ENCODE measurements around the gene SERPINB10. TPM values are rescaled to one million over a fixed set of nuclear protein-coding genes. Genes with fewer than 3 reads are reported as not detected.
"Not testable (repeated sequence)": the region's sequence is repeated elsewhere in the genome, so short reads cannot be mapped to it uniquely, and the experiment has no call there.

SERPINB10 gene
- total RNA-seq, 2 experiments from 2014 or later: not detected

DNA sequence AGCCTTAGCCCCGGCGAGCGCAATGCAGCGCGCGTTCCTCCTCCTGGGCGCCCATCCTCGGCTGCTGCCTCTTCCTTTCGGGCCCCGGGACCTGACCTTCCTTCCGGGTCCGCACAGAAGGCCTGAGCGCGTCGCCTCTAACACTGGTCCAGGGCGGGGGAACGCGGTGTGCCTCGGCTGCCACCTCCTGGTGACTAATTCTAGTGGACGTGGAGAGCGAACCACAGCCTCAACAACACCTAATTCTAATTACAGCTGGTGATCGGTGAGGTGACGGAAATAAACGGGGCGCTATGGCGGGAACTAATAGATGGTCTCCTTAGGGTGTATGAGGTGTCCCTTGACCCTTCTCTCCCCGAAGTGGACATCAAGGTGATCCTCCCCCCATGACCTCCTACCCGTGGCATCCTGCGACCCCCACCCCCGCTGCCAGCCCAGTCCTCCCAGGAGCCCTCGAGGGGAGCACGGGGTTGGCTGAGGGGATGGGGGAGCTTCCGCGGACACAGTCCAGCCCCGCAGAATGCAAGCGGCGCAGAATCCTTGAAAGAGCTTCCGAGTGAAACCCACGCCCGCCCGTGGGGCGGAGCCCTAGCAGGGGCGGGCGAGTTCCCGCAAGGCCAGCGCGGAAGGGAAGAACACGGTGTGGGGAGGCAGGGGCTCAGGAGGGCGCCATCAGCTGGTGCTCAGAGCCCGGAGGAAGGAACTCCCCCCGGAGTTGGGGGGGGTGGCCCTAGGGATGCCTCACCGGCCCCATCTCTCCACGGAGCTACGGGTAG is 28.6 kb downstream of the SERPINB10 start:
- peak overlapping the region; percentile 46 for H3K4me3 Mint-ChIP-seq
- POLR2A ChIA-PET: no interaction called here
- peaks cover 32% of the 10 kb centered on the region for H3K27me3 Mint-ChIP-seq
- no peak overlapping the region for H3K27ac Mint-ChIP-seq
- CTCF ChIA-PET: interaction anchor here (0.8 to 1.6 kb wide), 12 partner anchors 8 to 112 kb away, joined by 3 to 6 read pairs (median 3); no protein-coding TSS in a partner anchor
- H3K9me3 Mint-ChIP-seq: no peaks in the 10 kb centered on the region
- H3K36me3 Mint-ChIP-seq (ENCODE audit: low read depth): no peaks in the 10 kb centered on the region
- H3K4me1 Mint-ChIP-seq: peaks cover 2% of the 10 kb centered on the region
- DNase-seq: peak; percentile 43

DNA sequence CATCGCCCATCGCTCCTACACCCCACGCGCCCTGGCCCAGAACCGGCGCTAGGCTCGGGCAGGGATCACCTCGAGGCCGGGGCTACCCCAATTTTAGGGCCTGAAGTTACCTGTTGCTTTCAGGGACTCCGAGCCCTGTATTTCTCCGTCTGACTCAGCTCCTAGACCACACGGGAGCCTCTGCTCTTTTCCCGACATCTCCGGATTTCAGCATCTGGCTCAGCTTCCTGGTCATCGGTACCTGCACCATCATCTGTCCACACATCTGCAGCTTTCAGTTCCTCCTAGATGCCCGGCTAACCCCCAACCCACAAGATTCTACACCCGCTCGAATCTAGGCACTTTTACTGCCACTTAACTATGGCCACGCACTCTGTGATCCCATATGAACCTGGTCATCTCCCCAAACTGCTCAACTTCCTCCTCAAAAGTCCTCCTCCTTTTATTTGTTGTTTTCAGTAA is 29.2 kb downstream of the SERPINB10 start:
- H3K4me3 Mint-ChIP-seq: no peak overlapping the region
- peaks cover 34% of the 10 kb centered on the region for H3K27me3 Mint-ChIP-seq
- CTCF ChIA-PET: interaction anchor here (0.8 to 1.6 kb wide), 10 partner anchors 9 to 113 kb away, joined by 3 to 6 read pairs (median 3); no protein-coding TSS in a partner anchor
- no peak overlapping the region for H3K27ac Mint-ChIP-seq
- POLR2A ChIA-PET: no interaction called here
- DNase-seq: no peak
- no peaks in the 10 kb centered on the region for H3K36me3 Mint-ChIP-seq (ENCODE audit: low read depth)
- H3K4me1 Mint-ChIP-seq: peaks cover 2% of the 10 kb centered on the region
- no peaks in the 10 kb centered on the region for H3K9me3 Mint-ChIP-seq

DNA sequence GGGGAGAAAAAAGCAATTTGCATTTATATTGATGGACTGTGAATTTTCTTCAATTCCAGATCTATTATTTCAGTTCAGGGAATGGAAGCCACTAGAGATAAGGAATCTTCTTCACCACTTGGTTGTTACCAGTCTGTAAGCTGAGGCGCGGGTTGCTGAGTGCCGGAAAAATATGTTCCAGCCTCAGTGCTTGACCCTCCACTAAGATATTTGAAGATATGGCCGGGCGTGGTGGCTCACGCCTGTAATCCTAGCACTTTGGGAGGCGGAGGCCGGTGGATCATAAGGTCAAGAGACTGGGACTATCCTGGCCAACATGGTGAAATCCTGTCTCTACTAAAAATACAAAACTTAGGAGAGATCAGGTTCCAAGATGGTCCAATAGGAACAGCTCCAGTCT is 32.2 kb downstream of the SERPINB10 start:
- CTCF ChIA-PET: no interaction called here
- DNase-seq: no peak
- Mint-ChIP-seq H3K36me3 (ENCODE audit: low read depth) (no peaks in the 10 kb centered on the region), H3K27ac (no peak overlapping the region), H3K4me1 (peaks cover 2% of the 10 kb centered on the region), H3K9me3 (no peaks in the 10 kb centered on the region), H3K27me3 (peaks cover 37% of the 10 kb centered on the region), H3K4me3 (no peak overlapping the region)
- POLR2A ChIA-PET: no interaction called here

DNA sequence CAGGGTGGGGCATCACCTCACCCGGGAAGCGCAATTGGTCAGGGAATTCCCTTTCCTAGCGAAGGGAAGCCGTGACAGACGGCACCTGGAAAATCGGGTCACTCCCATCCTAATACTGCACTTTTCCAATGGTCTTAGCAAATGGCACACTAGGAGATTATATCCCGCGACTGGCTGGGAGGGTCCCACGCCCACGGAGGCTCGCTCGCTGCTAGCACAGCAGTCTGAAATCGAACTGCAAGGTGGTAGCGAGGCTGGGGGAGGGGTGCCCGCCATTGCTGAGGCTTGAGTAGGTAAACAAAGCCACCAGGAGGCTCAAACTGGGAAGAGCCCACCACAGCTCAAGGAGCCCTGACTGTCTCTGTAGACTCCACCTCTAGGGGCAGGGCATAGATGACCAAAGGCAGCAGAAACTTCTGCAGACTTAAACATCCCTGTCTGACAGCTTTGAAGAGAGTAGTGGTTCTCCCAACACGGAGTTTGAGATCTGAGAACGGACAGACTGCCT is 32.8 kb downstream of the SERPINB10 start:
- POLR2A ChIA-PET; H3K36me3 Mint-ChIP-seq (ENCODE audit: low read depth); H3K27ac Mint-ChIP-seq; H3K4me3 Mint-ChIP-seq; H3K9me3 Mint-ChIP-seq; H3K4me1 Mint-ChIP-seq; DNase-seq: not testable (repeated sequence)
- H3K27me3 Mint-ChIP-seq: peaks cover 39% of the 10 kb centered on the region
- CTCF ChIA-PET: interaction anchor here (0.6 kb wide), 1 partner anchor 44 kb away, joined by 5 read pairs; no protein-coding TSS in a partner anchor

DNA sequence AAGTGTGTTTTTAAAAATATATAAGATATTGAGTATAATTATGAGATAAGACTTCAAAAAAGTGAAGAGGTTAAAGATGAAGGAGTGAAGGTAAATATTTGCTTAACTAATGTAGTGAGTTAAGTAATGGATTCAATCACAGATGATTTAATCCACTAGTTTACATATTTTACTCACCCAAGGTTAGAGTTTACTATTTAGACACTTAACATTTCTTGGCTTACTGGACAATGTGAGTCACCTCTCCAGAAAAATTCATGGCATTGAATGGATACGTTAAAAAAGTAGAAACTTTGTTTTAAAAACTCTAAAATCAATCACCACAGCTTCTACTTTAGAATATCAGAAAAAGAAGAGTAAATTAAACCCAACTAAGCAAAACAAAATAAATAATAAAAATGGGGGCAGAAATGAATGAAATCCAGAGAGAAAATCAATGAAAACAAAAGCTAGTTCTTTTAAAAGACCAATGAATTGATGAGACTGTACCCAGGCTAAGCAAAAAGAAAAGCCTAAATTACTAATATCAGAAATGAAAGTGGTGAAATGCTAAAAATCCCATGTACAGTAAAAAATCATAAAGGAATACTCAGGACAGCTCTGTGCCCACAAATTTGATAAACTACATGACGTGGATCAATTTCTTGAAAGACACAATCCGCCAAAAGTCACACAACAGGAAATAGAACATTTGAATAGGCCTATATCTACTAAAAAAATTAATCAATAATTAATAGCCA is 39.5 kb downstream of the SERPINB10 start:
- Mint-ChIP-seq H3K4me3 (no peak overlapping the region), H3K27ac (no peak overlapping the region), H3K4me1 (peaks cover 31% of the 10 kb centered on the region), H3K27me3 (peaks cover 47% of the 10 kb centered on the region), H3K9me3 (no peaks in the 10 kb centered on the region), H3K36me3 (ENCODE audit: low read depth) (no peaks in the 10 kb centered on the region)
- DNase-seq: no peak
- CTCF ChIA-PET: interaction anchor here (1.0 kb wide), 1 partner anchor 17 kb away, joined by 3 read pairs; no protein-coding TSS in a partner anchor
- POLR2A ChIA-PET: no interaction called here

DNA sequence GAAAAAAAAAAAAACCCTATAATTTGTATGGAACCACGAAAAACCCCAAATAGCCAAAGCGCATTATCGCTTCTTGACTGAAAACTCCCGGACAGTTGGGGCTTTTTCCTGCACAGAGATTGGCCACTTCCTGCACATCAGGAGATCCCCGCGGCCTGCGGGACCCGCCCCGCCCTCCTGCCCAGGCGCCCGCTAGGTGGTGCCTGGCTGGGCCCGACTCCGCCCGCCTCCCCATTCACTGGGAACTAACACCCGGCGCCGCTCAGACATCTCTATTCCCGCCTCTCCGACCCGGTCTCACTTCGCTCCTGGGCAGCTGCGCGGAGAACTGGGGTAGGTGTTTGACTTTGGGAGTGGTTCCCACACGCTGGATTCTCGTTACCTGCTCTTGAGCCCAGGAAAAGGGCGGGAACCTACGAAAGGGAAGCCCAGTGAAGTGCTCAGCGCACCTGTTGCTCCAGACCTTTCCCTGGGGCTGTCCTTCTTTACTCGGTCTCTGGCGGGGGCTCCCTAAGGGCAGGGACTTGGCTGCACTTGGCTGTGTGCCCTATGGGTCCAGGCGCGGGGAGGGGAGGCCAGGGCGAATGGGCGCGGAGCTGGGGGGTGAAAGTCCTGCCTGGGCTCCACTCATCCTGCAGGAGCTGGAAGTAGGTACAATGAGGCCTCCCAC is 41.4 kb downstream of the SERPINB10 start, which contains the start of gene HMSD:
Gene HMSD, plus strand, starts transcription at position 234 of the 670 bp plus-strand sequence. CDS start 4,155 bp downstream, outside the sequence.
- H3K4me3 Mint-ChIP-seq: peak within 1 kb of the TSS; percentile 62
- H3K4me1 Mint-ChIP-seq: peaks cover 31% of the 10 kb centered on the region
- CTCF ChIA-PET: interaction anchor here (1.4 kb wide), 1 partner anchor 13 kb away, joined by 4 read pairs; no protein-coding TSS in a partner anchor
- POLR2A ChIA-PET: no interaction called here
- H3K9me3 Mint-ChIP-seq: no peaks in the 10 kb centered on the region
- DNase-seq: peak; percentile 55
- H3K27ac Mint-ChIP-seq: peak within 1 kb of the TSS; percentile 82
- H3K27me3 Mint-ChIP-seq: peaks cover 28% of the 10 kb centered on the region
- no peaks in the 10 kb centered on the region for H3K36me3 Mint-ChIP-seq (ENCODE audit: low read depth)

DNA sequence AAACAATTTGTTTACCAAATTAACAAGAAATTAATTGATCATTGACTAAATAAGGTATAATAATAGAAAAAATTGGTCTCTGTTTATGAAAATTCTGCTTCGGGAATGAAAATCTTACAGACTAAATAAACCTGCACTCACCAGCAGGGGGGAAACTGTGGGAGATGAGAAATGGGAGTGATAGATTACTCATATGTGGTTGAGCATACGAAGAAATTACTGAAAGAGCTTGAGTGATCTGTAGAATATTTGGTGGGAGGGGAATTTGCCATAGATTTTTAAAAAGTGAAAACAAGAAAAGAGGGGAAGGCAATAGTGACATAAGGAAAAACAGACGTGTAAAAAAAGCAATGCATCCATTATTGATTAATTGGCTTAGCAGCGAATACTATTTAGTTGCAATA is 43.5 kb downstream of the SERPINB10 start:
- Mint-ChIP-seq H3K4me3 (no peak overlapping the region), H3K36me3 (ENCODE audit: low read depth) (no peaks in the 10 kb centered on the region), H3K4me1 (peaks cover 31% of the 10 kb centered on the region), H3K27ac (no peak overlapping the region), H3K27me3 (peaks cover 14% of the 10 kb centered on the region), H3K9me3 (no peaks in the 10 kb centered on the region)
- no peak for DNase-seq
- CTCF ChIA-PET: no interaction called here
- POLR2A ChIA-PET: no interaction called here

DNA sequence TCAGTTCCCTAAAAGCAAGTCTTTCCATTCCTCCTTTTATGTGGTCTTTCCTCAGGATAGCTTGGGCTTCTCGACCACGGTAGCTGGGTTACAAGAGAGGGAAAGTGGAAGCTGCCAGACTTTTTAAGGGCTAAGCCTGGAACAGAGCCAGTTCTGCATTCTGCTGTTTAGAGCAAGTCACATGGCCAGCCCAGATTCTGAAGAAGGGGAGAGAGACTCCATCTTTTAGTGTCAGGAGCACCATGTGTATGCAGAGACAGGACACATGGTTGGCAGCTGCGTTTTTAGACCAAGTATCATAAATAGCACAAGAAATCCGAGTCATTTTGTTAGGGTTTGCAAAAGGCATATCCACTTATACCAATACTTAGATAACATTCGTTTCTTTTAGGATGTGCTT is 46.1 kb downstream of the SERPINB10 start:
- Mint-ChIP-seq H3K4me3 (no peak overlapping the region), H3K9me3 (no peaks in the 10 kb centered on the region), H3K27ac (no peak overlapping the region), H3K36me3 (ENCODE audit: low read depth) (no peaks in the 10 kb centered on the region), H3K27me3 (peaks cover 8% of the 10 kb centered on the region), H3K4me1 (peaks cover 22% of the 10 kb centered on the region)
- ChIA-PET POLR2A (no interaction called here), CTCF (interaction anchor here (1.1 kb wide), 1 partner anchor 17 kb away, joined by 3 read pairs; no protein-coding TSS in a partner anchor)
- no peak for DNase-seq

DNA sequence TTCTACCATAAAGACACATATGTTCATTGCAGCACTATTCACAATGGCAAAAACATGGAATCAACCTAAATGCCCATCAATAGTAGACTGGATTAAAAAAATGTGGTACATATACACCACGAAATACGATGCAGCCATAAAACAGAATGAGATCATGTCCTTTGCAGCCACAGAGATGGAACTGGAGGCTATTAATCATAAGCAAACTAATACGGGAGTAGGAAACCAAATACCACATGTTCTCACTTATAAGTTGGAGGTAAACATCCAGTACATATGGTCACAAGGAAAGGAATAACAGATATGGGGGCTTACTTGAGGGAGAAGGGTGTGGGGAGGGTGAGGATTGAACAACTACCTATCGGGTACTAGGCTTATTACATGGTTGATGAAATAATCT is 49.0 kb downstream of the SERPINB10 start:
- Mint-ChIP-seq H3K36me3 (ENCODE audit: low read depth) (no peaks in the 10 kb centered on the region), H3K9me3 (no peaks in the 10 kb centered on the region), H3K4me1 (no peaks in the 10 kb centered on the region), H3K27ac (no peak overlapping the region), H3K4me3 (no peak overlapping the region), H3K27me3 (peaks cover 10% of the 10 kb centered on the region)
- ChIA-PET POLR2A (no interaction called here), CTCF (no interaction called here)
- DNase-seq: no peak

DNA sequence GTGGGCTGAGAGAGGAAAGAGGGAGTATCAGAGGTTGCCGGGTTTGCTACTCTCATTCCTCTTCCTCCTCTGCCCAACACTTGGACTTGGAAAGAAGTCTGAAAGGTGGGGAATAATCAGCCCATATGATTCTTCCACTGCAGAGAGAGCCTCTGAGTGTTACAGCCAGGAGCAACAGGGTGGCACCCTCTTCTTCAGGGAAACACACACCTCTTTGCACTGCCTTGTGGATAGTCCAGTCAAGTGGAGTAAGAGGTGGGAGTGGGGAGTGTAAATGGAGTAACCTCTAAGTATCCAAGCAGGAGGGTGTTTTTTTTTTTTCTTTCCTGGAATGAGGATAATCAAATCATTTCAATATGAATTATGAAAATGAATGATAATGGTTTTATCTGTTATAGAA is 53.1 kb downstream of the SERPINB10 start:
- Mint-ChIP-seq H3K27me3 (peaks cover 10% of the 10 kb centered on the region), H3K4me1 (no peaks in the 10 kb centered on the region), H3K4me3 (no peak overlapping the region), H3K36me3 (ENCODE audit: low read depth) (no peaks in the 10 kb centered on the region), H3K9me3 (no peaks in the 10 kb centered on the region), H3K27ac (no peak overlapping the region)
- DNase-seq: no peak
- ChIA-PET CTCF (interaction anchor here (1.8 kb wide), 1 partner anchor 25 kb away, joined by 6 read pairs; no protein-coding TSS in a partner anchor), POLR2A (no interaction called here)

DNA sequence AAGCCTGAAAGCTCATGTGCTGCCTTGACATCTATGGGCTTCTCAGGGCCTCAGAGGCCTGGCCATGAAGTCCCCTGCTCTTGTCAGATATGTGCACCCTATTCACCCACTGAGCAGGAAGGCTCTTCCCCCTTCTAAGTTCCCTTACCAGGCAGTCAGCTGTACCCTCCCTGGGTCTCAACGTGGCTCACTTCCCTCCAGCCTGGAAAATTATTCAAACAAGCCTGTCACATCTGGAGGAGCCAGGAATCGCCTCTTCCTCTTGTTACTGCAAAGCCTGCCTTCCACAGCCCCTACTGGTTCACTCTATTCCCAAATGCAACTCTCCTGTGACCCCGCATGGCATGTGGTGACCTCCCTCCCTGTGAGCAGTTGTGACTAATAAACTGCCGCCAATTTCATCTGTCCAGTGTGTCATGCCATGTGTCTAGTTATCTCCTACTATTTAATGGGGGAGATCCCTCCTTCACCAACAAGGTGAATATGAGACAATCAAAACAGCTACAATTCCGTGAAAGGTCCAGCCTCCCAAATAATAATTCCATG is 53.8 kb downstream of the SERPINB10 start:
- H3K9me3 Mint-ChIP-seq: no peaks in the 10 kb centered on the region
- ChIA-PET CTCF (interaction anchor here (1.2 to 1.8 kb wide), 2 partner anchors 13 to 26 kb away, joined by 4 to 6 read pairs; partner anchors contain the start of gene HMSD), POLR2A (no interaction called here)
- no peak overlapping the region for H3K27ac Mint-ChIP-seq
- H3K4me1 Mint-ChIP-seq: no peaks in the 10 kb centered on the region
- no peak overlapping the region for H3K4me3 Mint-ChIP-seq
- no peak for DNase-seq
- no peaks in the 10 kb centered on the region for H3K36me3 Mint-ChIP-seq (ENCODE audit: low read depth)
- H3K27me3 Mint-ChIP-seq: peaks cover 10% of the 10 kb centered on the region

DNA sequence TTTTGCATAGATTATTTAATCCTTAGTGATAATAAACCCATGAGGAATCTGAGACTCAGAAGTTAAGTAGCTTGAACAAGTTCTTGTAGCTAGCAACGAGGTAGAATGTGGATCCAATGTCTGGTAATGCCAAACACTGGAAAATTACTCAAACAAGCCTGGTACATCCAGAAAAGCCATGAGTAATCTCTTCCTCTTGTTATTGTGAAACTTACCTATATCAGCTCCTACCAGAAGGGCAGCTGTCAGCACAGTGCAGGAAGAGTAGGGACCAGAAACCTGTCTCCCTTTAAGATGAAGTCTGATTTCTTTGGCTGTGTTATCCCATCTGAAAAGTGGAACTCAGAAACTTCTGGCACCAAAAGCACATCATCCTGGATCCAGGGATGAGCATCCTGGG is 54.4 kb downstream of the SERPINB10 start:
- no peak for DNase-seq
- H3K4me1 Mint-ChIP-seq: no peaks in the 10 kb centered on the region
- peaks cover 9% of the 10 kb centered on the region for H3K27me3 Mint-ChIP-seq
- CTCF ChIA-PET: interaction anchor here (1.0 to 1.8 kb wide), 3 partner anchors 13 to 138 kb away, joined by 3 to 6 read pairs (median 4); partner anchors contain the start of gene HMSD
- H3K36me3 Mint-ChIP-seq (ENCODE audit: low read depth): no peaks in the 10 kb centered on the region
- no peak overlapping the region for H3K27ac Mint-ChIP-seq
- no peaks in the 10 kb centered on the region for H3K9me3 Mint-ChIP-seq
- POLR2A ChIA-PET: no interaction called here
- no peak overlapping the region for H3K4me3 Mint-ChIP-seq
